ENCODE measurements around the gene SH3BGR.

SH3BGR gene

GRCh38 chr21:39451332-39452206 lies at the start of gene SH3BGR:
SH3BGR (plus strand) TSS chr21:39451970; CDS start chr21:39452097, 127 bp downstream.
- no peak for TF ChIP-seq GATA3 (IDR thresholded peaks at IDR 0.05; ENCODE audit: low read depth, low read length)
- TF ChIP-seq GATA2 (IDR thresholded peaks at IDR 0.05; ENCODE audit: low read depth, low read length) = no peak

GRCh38 chr21:39406065-39406464 lies 45.7 kb upstream of the SH3BGR start:
- TF ChIP-seq GATA2 (IDR thresholded peaks at IDR 0.05; ENCODE audit: low read depth, low read length) (no peak), GATA3 (IDR thresholded peaks at IDR 0.05; ENCODE audit: low read depth, low read length) (no peak)

GRCh38 chr21:39422527-39423241 lies 29.1 kb upstream of the SH3BGR start:
- TF ChIP-seq GATA2 (IDR thresholded peaks at IDR 0.05; ENCODE audit: low read depth, low read length) (no peak), GATA3 (IDR thresholded peaks at IDR 0.05; ENCODE audit: low read depth, low read length) (no peak)

- TF ChIP-seq GATA2 (IDR thresholded peaks at IDR 0.05; ENCODE audit: low read depth, low read length) = no peak
- no peak for TF ChIP-seq GATA3 (IDR thresholded peaks at IDR 0.05; ENCODE audit: low read depth, low read length)
Measured at GRCh38 chr21:39429445-39429844, 22.3 kb upstream of the SH3BGR start.

- no peak for TF ChIP-seq GATA3 (IDR thresholded peaks at IDR 0.05; ENCODE audit: low read depth, low read length)
- no peak for TF ChIP-seq GATA2 (IDR thresholded peaks at IDR 0.05; ENCODE audit: low read depth, low read length)
Measured at GRCh38 chr21:39430016-39430415, 21.8 kb upstream of the SH3BGR start.

- no peak for TF ChIP-seq GATA2 (IDR thresholded peaks at IDR 0.05; ENCODE audit: low read depth, low read length)
- TF ChIP-seq GATA3 (IDR thresholded peaks at IDR 0.05; ENCODE audit: low read depth, low read length) = no peak
Measured at GRCh38 chr21:39430457-39430856, 21.3 kb upstream of the SH3BGR start.

GRCh38 chr21:39430954-39431353 lies 20.8 kb upstream of the SH3BGR start:
- TF ChIP-seq GATA2 (IDR thresholded peaks at IDR 0.05; ENCODE audit: low read depth, low read length) = no peak
- TF ChIP-seq GATA3 (IDR thresholded peaks at IDR 0.05; ENCODE audit: low read depth, low read length) = no peak

GRCh38 chr21:39434950-39435349 lies 16.8 kb upstream of the SH3BGR start:
- TF ChIP-seq GATA3 (IDR thresholded peaks at IDR 0.05; ENCODE audit: low read depth, low read length) (no peak), GATA2 (IDR thresholded peaks at IDR 0.05; ENCODE audit: low read depth, low read length) (no peak)

GRCh38 chr21:39439232-39439631 lies 12.5 kb upstream of the SH3BGR start:
- TF ChIP-seq GATA3 (IDR thresholded peaks at IDR 0.05; ENCODE audit: low read depth, low read length) = no peak
- TF ChIP-seq GATA2 (IDR thresholded peaks at IDR 0.05; ENCODE audit: low read depth, low read length) = no peak

- TF ChIP-seq GATA2 (IDR thresholded peaks at IDR 0.05; ENCODE audit: low read depth, low read length) (no peak), GATA3 (IDR thresholded peaks at IDR 0.05; ENCODE audit: low read depth, low read length) (no peak)
Measured at GRCh38 chr21:39441502-39442475, 10.0 kb upstream of the SH3BGR start.

- TF ChIP-seq GATA2 (IDR thresholded peaks at IDR 0.05; ENCODE audit: low read depth, low read length) (no peak), GATA3 (IDR thresholded peaks at IDR 0.05; ENCODE audit: low read depth, low read length) (no peak)
Measured at GRCh38 chr21:39444421-39445180, 7.2 kb upstream of the SH3BGR start.

GRCh38 chr21:39445321-39446269 lies 6.2 kb upstream of the SH3BGR start, which contains the start of gene LCA5L:
LCA5L (minus strand) TSS chr21:39445778; CDS start chr21:39428493, 17,285 bp downstream.
- TF ChIP-seq GATA3 (IDR thresholded peaks at IDR 0.05; ENCODE audit: low read depth, low read length) (no peak), GATA2 (IDR thresholded peaks at IDR 0.05; ENCODE audit: low read depth, low read length) (no peak)
